Upper lobe of left lung (tissue), 6 donors: Measurements from ENCODE around the gene PRLR. TPM values are rescaled to one million over a fixed set of nuclear protein-coding genes. Genes with fewer than 3 reads are reported as not detected.

Experiments used
- ATAC-seq, 2 donors: fragments of 200-7000 bp; cut with Tn5 transposase; one replicate each; pipeline ENCODE4 v1.9.1; 2022; ENCODE audit warnings: mild to moderate bottlenecking in 2 of 2, moderate library complexity in 2 of 2; ENCODE audit not compliant: low FRiP score in 2 of 2
- DNase-seq, 2 donors: peaks; one replicate each; pipeline ENCODE4 v3.0.0-alpha.2; 2019 to 2020
- H3K27ac ChIP-seq, 4 donors: fragments of 200-600 bp; sonication (generic); one replicate each; pipeline ENCODE4 v1.5.1; 2016 to 2019
- H3K27me3 ChIP-seq, 4 donors: fragments of 200-600 bp; sonication (generic); one replicate each; pipeline ENCODE4 v1.5.1; 2017 to 2019
- H3K36me3 ChIP-seq, 4 donors: fragments of 200-600 bp; sonication (generic); one replicate each; pipeline ENCODE4 v1.5.1; 2016 to 2019
- H3K4me1 ChIP-seq, 4 donors: fragments of 200-600 bp; sonication (generic); one replicate each; pipeline ENCODE4 v1.5.1; 2018 to 2019
- H3K4me3 ChIP-seq, 4 donors: fragments of 200-600 bp; sonication (generic); one replicate each; pipeline ENCODE4 v1.5.1; 2017 to 2019; ENCODE audit warnings: mild to moderate bottlenecking in 2 of 4, moderate library complexity in 1 of 4
- H3K9me3 ChIP-seq, 4 donors: fragments of 200-600 bp; sonication (generic); one replicate each; pipeline ENCODE4 v1.5.1; 2018 to 2019
- CTCF ChIP-seq, 6 experiments: fragments of 450-650 bp in 4 of 6; fragments of 200-600 bp in 2 of 6; sonication (generic) in 2 of 6; IDR thresholded peaks; one replicate each; pipeline ENCODE4 v1.5.1; 2016 to 2019; ENCODE audit warnings: antibody characterized with exemption in 6 of 6
- EP300 ChIP-seq, 4 donors: sonication (generic); formaldehyde crosslinking; IDR thresholded peaks; one replicate each; pipeline ENCODE4 v1.5.1; 2017; ENCODE audit warnings: antibody characterized with exemption in 4 of 4, control low read depth in 2 of 4
- POLR2A ChIP-seq, 4 donors: fragments of 450-650 bp; IDR thresholded peaks; one replicate each; pipeline ENCODE4 v1.5.1; 2016 to 2017; ENCODE audit warnings: antibody characterized with exemption in 4 of 4, mild to moderate bottlenecking in 2 of 4
- POLR2AphosphoS5 ChIP-seq, 2 donors: sonication (generic); formaldehyde crosslinking; IDR thresholded peaks; one replicate each; pipeline ENCODE4 v1.5.1; 2017; ENCODE audit warnings: antibody characterized with exemption in 2 of 2
- WGBS, 2 donors: methylation state at CpG; one replicate each; pipeline ENCODE4 v1.1.5; 2017 to 2018; 5-methylcytosine and 5-hydroxymethylcytosine counted together
- total RNA-seq, 6 donors: library from RNA; depleted of rRNA in 4 of 6; stranded (reverse); fragments of >200 nt in 4 of 6; gene quantifications; one replicate each; pipeline versions ENCODE4 v1.1.0 to v1.2.1, GENCODE V29; 2016 to 2021
- donor health status: DM: no; HTN: no; CAD: no; lungs with moderate emphysema.
- donor health status: DM: no; HTN: yes; CAD: no; lungs with severe emphysema.

PRLR gene
- total RNA-seq, 6 donors from 2014 or later, result 0.49 to 3.6 (median 1.8) TPM; not detected in 1

DNA sequence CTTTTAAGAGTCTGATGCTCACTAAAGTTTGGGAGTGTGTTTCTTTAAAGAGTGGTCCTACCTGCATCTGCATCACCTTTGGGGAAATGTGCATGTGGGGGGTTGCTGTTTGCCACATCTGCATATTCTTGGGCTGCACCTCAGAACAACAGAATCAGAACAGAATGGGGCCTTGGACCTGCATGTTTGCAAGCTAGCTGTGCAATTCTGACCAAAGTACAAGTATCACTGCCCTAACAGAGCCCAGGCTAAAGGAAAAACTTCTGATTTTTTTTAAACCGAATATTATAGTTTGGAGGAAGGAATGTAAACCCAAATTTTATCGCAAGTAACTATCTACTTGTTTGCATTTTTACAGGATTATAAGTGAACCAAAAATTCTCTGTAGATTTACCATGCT is 34.2 kb upstream of the PRLR start:
- H3K27ac ChIP-seq, result no peak overlapping the region
- H3K36me3 ChIP-seq, result no peaks in the 10 kb centered on the region
- H3K4me1 ChIP-seq, result no peaks in the 10 kb centered on the region
- WGBS, 2 donors, result 87 to 91% methylated on average over 2 of the region's 2 CpGs
- no peaks in the 10 kb centered on the region for H3K27me3 ChIP-seq
- no peaks in the 10 kb centered on the region for H3K9me3 ChIP-seq
- TF ChIP-seq EP300 (IDR thresholded peaks at IDR 0.05), result no peak
- no peak overlapping the region for H3K4me3 ChIP-seq
- DNase-seq, result no peak
- ATAC-seq, result no peak

- no peaks in the 10 kb centered on the region for H3K36me3 ChIP-seq
- no peak for TF ChIP-seq EP300 (IDR thresholded peaks at IDR 0.05)
- no peak for TF ChIP-seq POLR2AphosphoS5 (IDR thresholded peaks at IDR 0.05)
- TF ChIP-seq CTCF (IDR thresholded peaks at IDR 0.05), result no peak
- TF ChIP-seq POLR2A (IDR thresholded peaks at IDR 0.05), result no peak
- H3K27me3 ChIP-seq, result no peaks in the 10 kb centered on the region
- no peaks in the 10 kb centered on the region for H3K4me1 ChIP-seq
- H3K27ac ChIP-seq, result no peak overlapping the region
- DNase-seq (no peak), ATAC-seq (no peak)
- no peak overlapping the region for H3K4me3 ChIP-seq
- 67 to 69% methylated on average over 2 of the region's 2 CpGs for WGBS, 2 donors
- no peaks in the 10 kb centered on the region for H3K9me3 ChIP-seq
These were observed 33.1 kb upstream of the PRLR start for GRCh38 chr5:35263266-35263877.

GRCh38 chr5:35253582-35253981 is 23.3 kb upstream of the PRLR start:
- WGBS, 2 donors, result 92 to 96% methylated on average over 3 of the region's 3 CpGs
- no peak overlapping the region for H3K27ac ChIP-seq
- ATAC-seq (no peak), DNase-seq (no peak)
- no peaks in the 10 kb centered on the region for H3K27me3 ChIP-seq
- H3K4me1 ChIP-seq, result peaks cover 0 to 3% (median 0%) of the 10 kb centered on the region in 4 donors
- TF ChIP-seq POLR2AphosphoS5 (IDR thresholded peaks at IDR 0.05), result no peak
- TF ChIP-seq EP300 (IDR thresholded peaks at IDR 0.05), result no peak
- no peak for TF ChIP-seq POLR2A (IDR thresholded peaks at IDR 0.05)
- no peak for TF ChIP-seq CTCF (IDR thresholded peaks at IDR 0.05)
- no peaks in the 10 kb centered on the region for H3K36me3 ChIP-seq
- H3K4me3 ChIP-seq, result no peak overlapping the region
- H3K9me3 ChIP-seq, result peaks cover 0 to 18% (median 8%) of the 10 kb centered on the region in 4 donors

GRCh38 chr5:35252963-35253362 is 22.7 kb upstream of the PRLR start:
- DNase-seq (no peak), ATAC-seq (no peak)
- no peaks in the 10 kb centered on the region for H3K36me3 ChIP-seq
- H3K27ac ChIP-seq, result no peak overlapping the region
- H3K4me3 ChIP-seq, result no peak overlapping the region
- peaks cover 0 to 3% (median 0%) of the 10 kb centered on the region in 4 donors for H3K4me1 ChIP-seq
- 82 to 98% methylated on average over 2 of the region's 2 CpGs for WGBS, 2 donors
- TF ChIP-seq POLR2A (IDR thresholded peaks at IDR 0.05), result no peak
- TF ChIP-seq CTCF (IDR thresholded peaks at IDR 0.05), result no peak
- TF ChIP-seq POLR2AphosphoS5 (IDR thresholded peaks at IDR 0.05), result no peak
- TF ChIP-seq EP300 (IDR thresholded peaks at IDR 0.05), result no peak
- H3K9me3 ChIP-seq, result peaks cover 0 to 18% (median 8%) of the 10 kb centered on the region in 4 donors
- H3K27me3 ChIP-seq, result no peaks in the 10 kb centered on the region

DNA sequence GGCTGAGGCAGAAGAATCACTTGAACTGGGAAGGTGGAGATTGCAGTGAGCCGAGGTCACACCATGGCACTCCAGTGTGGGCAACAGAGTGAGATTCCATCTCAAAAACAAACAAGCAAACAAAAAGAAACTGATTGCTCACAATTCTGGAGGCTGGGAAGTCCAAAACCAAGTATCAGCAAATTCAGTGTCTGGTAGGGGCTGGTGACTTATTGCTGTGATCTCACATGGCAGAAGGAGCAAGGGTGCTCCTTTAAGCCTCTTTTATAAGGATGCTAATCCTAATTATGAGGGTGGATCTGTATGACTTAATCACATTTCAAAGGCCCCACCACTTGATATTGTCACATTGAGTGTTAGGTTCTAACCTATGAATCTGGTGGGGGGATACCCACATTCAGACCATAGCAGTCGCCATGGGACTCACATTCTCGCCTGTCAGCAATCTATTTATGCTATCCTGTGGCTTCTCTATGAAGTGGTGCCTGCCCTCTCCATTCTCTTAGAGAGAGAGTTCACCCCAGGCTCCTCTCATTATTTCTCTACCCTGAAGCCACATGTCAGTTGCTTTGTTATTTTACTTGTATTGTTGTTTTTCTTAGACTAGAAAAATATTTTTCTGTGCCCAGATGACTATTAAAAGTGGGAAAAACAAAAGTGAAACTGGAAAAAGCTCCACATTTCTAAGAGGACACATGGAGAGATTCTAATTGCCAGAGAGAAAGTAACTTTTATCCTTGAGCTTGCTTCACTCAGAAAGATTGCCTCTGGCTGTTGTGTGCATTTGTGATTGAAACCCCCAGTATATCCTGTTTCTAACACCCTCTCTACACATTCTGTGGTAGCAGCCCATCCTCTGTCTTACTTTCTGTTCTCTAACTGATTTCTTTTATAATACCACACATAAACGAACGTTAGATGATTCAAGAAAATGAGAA is 18.8 kb upstream of the PRLR start:
- ATAC-seq, result no peak
- Histone ChIP-seq H3K4me1 (peaks cover 6 to 13% (median 8%) of the 10 kb centered on the region in 4 donors), H3K27ac (no peak overlapping the region), H3K9me3 (peaks cover 0 to 18% (median 8%) of the 10 kb centered on the region in 4 donors), H3K36me3 (no peaks in the 10 kb centered on the region), H3K4me3 (peak overlapping the region in 2 of 4 donors; percentile 11 to 35), H3K27me3 (no peaks in the 10 kb centered on the region)
- TF ChIP-seq EP300 (IDR thresholded peaks at IDR 0.05) (no peak), POLR2A (IDR thresholded peaks at IDR 0.05) (no peak), CTCF (IDR thresholded peaks at IDR 0.05) (no peak)
- no peak for DNase-seq
- 74 to 78% methylated on average over 5 of the region's 5 CpGs for WGBS, 2 donors
